Neural cell (in vitro differentiated cells): ENCODE results near the gene CERS3.
A peak's percentile ranks its signal among the peaks of the same experiment; 100 is the strongest.

Experiments used
- CTCF ChIP-seq: fragments of 450-650 bp; IDR thresholded peaks from 2 replicates; pipeline ENCODE4 v1.5.1; 2014; ENCODE audit warnings: antibody characterized with exemption, mild to moderate bottlenecking, moderate library complexity; ENCODE audit not compliant: poor library complexity, severe bottlenecking
- EP300 ChIP-seq: fragments of 450-650 bp; conservative IDR thresholded peaks from 2 replicates; pipeline ENCODE4 v1.6.1; 2014; ENCODE audit warnings: antibody characterized with exemption, mild to moderate bottlenecking, moderate library complexity; ENCODE audit not compliant: poor library complexity, severe bottlenecking
- EZH2 ChIP-seq: fragments of 200-600, 300-800 bp; shearing (Covaris generic), sonication (generic); IDR thresholded peaks from 2 replicates; pipeline ENCODE4 v1.6.1; 2014; ENCODE audit warnings: antibody characterized with exemption, low read length, borderline replicate concordance, mild to moderate bottlenecking; ENCODE audit not compliant: insufficient read depth, poor library complexity, severe bottlenecking
- POLR2AphosphoS5 ChIP-seq: IDR thresholded peaks from 2 replicates; pipeline ENCODE4 v1.6.1; 2012

GRCh38 chr15:100383302-100384107 is 145.2 kb downstream of the CERS3 start:
- peak; percentile 29 for TF ChIP-seq CTCF
- no peak for TF ChIP-seq EZH2
- no peak for TF ChIP-seq EP300
- TF ChIP-seq POLR2AphosphoS5 = no peak
